Mucosa of rectum (tissue), 2 donors: ENCODE measurements around the gene LMTK2.

Experiments
- H3K27ac ChIP-seq, 2 donors: one replicate each; pipeline ENCODE4 v1.7.0; 2013; ENCODE audit warnings: inconsistent platforms in 2 of 2, low read depth in 2 of 2, low read length in 2 of 2
- H3K27me3 ChIP-seq, 2 donors: one replicate each; pipeline ENCODE4 v1.7.0; 2013; ENCODE audit warnings: low read length in 2 of 2; ENCODE audit not compliant: control insufficient read depth in 2 of 2, insufficient read depth in 2 of 2
- H3K36me3 ChIP-seq, 2 donors: one replicate each; pipeline ENCODE4 v1.7.0; 2013; ENCODE audit warnings: low read length in 2 of 2; ENCODE audit not compliant: control insufficient read depth in 2 of 2, insufficient read depth in 2 of 2
- H3K4me1 ChIP-seq, 2 donors: one replicate each; pipeline ENCODE4 v1.7.0; 2013; ENCODE audit warnings: low read length in 2 of 2, mild to moderate bottlenecking in 1 of 2; ENCODE audit not compliant: control insufficient read depth in 2 of 2, insufficient read depth in 2 of 2
- H3K4me3 ChIP-seq, 2 donors: one replicate each; pipeline ENCODE4 v1.7.0; 2013; ENCODE audit warnings: low read length in 2 of 2
- H3K9ac ChIP-seq, 2 donors: one replicate each; pipeline ENCODE4 v1.7.0; 2013; ENCODE audit warnings: low read length in 2 of 2, low read depth in 1 of 2, mild to moderate bottlenecking in 1 of 2
- H3K9me3 ChIP-seq, 2 donors: one replicate each; pipeline ENCODE4 v1.7.0; 2013; ENCODE audit warnings: low read length in 2 of 2; ENCODE audit not compliant: control insufficient read depth in 2 of 2
- donor health status: healthy.
- donor health status: Normal muscosa, but diverticular disease.

The LMTK2 gene

DNA sequence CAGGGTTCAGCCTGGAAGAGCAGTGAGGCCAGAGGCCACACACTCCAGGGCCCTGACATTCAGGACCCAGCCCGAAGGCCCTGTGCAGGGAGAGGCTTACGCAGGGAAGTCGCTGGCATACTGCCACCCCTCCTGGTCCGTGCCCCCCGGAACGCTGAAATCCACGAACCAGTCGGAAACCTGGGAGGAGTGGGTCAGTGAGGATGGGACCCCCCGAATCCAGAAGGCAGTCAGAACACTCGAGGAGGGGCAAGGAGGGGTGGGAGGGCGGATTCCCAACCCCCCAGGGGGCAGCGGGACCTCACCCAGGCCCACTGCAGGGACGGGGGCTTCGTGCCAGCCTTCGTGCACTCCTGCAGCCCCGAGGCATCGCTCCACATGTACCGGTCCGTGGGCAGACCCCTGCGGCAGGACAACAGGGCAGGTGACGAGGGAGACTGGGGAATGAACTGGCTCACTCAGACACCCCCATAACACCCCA, 118.1 kb downstream of the LMTK2 start:
- H3K27ac ChIP-seq, result no peak overlapping the region
- no peaks in the 10 kb centered on the region for H3K9me3 ChIP-seq
- no peaks in the 10 kb centered on the region for H3K27me3 ChIP-seq
- H3K4me3 ChIP-seq, result no peak overlapping the region
- no peaks in the 10 kb centered on the region for H3K4me1 ChIP-seq
- H3K9ac ChIP-seq, result no peak overlapping the region
- peaks cover 14 to 24% of the 10 kb centered on the region in 2 donors for H3K36me3 ChIP-seq

DNA sequence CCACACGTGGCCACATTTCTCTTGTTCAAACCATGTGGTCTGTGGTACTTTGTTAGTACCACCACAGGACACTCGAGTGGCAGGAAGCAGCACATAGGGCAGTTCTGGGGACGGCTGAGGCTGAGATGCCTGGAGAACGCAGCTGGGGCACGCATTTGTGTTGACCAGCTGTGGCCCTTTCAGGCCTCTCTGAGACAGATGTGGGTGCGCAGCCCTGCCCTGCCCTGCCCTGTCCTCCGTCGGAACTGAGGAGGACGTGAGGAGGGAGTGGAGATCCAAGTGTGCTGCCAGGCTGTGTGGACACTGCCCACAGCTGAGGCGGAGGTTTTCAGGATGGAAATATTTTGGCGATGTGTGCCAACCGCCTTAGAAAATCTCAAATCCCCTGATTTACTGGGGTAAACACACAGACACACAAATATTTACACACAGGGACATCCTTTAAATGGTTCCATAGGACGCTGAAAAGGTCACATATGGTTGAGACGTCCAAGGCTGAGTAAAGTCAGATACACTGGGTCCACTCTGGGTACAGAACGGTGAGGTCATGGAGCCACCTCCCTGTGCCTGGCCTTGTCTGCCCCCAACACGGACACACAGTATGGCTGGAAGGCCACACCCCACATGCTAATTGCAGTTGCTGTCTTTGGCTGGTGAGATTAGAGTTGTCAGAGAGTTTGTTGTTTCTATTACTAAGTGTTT, 119.4 kb downstream of the LMTK2 start:
- no peak overlapping the region for H3K9ac ChIP-seq
- H3K9me3 ChIP-seq, result no peaks in the 10 kb centered on the region
- H3K27ac ChIP-seq, result no peak overlapping the region
- H3K4me1 ChIP-seq, result no peaks in the 10 kb centered on the region
- peaks cover 16 to 24% of the 10 kb centered on the region in 2 donors for H3K36me3 ChIP-seq
- H3K27me3 ChIP-seq, result no peaks in the 10 kb centered on the region
- no peak overlapping the region for H3K4me3 ChIP-seq

DNA sequence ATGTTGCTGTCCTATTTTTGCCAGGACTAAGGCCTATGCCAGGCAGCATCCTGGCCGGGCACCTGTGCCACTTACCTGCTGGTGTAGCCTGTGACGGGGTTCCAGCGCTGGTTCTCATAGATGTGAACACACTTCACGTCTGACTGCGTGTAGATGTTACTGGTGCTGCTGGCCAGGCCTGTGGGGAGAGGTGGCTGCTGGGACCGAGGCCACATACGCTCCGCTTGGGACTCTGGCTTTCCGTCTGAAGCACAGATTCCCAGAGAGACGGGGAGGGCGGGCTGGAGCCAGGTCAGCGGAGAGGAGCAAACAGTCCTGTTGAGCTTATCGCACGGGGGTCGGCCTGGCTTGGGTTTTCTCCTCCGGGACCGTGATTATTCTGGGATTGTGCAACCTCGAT, 121.3 kb downstream of the LMTK2 start:
- Histone ChIP-seq H3K4me1 (no peaks in the 10 kb centered on the region), H3K4me3 (no peak overlapping the region), H3K9ac (no peak overlapping the region), H3K36me3 (peaks cover 13 to 24% of the 10 kb centered on the region in 2 donors), H3K27me3 (no peaks in the 10 kb centered on the region), H3K9me3 (no peaks in the 10 kb centered on the region), H3K27ac (no peak overlapping the region)

DNA sequence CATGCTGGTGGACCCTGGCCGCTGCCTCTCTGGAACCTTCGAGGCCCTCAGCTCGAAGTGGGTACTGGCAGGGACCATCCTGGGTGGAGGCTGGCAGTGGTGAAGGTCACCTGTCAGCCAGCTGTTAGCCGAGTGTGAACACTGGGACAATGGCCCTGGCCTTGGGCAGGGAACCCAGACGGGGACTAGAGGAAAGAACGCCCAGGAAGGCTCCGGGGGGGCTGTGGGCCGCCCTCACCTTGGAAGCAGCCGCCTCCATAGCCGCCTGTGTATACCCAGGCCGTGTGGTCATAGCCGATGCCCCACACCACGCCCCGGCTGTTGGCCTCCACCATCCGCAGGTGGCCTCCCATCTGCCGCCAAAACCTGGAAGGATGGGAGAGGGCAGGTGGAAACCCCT, 122.1 kb downstream of the LMTK2 start:
- Histone ChIP-seq H3K36me3 (peaks cover 13 to 24% of the 10 kb centered on the region in 2 donors), H3K4me1 (no peaks in the 10 kb centered on the region), H3K9ac (no peak overlapping the region), H3K27ac (no peak overlapping the region), H3K27me3 (no peaks in the 10 kb centered on the region), H3K4me3 (no peak overlapping the region), H3K9me3 (no peaks in the 10 kb centered on the region)

DNA sequence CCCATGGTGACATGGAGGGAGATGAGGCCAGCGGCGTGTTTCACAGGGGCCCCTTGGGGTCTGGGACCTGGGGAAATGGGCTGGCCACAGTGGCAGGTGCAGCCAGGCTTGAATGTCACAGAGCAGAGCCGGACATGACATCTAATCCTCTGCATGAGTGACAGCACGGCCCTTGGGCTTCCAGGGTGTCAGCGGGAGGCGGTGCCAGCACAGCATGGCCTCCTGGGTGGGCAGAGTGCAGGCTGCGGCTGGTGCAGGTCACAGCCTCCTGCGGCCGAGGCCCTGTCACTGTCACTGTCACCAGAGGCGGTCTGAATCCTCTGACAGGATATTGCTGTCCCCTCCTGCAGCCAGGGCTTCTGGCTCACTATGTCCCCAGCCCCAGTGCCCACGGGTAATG, 122.8 kb downstream of the LMTK2 start:
- Histone ChIP-seq H3K9ac (no peak overlapping the region), H3K27ac (no peak overlapping the region), H3K36me3 (peaks cover 13 to 24% of the 10 kb centered on the region in 2 donors)

DNA sequence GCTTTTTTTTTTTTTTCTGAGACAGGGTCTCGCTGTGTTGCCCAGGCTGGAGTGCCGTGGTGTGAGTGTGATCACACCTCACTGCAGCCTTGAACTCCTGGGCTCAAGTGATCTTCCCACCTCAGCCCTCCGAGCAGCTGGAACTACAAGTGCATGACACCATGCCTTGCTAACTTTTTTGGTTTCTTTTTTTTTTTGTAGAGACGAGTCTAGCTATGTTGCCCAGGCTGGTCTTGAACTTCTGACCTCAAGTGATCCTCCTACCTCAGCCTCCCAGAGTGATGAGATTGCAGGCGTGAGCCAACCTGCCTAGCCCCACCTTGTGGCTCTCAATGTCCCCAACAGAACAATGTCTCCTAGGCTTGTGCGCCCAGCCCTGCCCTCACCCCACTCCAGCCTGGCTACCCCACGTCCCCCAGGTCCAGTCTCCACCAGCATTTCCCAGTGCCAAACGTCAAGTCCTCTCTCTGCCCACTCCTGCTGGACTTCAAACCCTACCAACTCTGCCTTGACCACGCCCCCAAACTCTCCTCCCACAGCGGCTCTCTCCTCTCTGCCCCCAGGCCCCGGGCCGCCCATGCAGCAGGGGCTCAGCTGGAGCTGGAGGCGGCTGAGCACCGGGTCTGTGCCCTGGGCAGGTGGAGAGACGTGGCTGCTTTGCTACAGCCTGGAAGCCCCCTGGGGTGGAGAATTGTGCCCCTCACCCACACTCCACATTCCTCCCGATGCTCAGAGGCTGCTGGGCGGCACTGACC, 123.5 kb downstream of the LMTK2 start:
- H3K9ac ChIP-seq, result no peak overlapping the region
- no peaks in the 10 kb centered on the region for H3K9me3 ChIP-seq
- H3K4me3 ChIP-seq, result no peak overlapping the region
- H3K27ac ChIP-seq, result no peak overlapping the region
- no peaks in the 10 kb centered on the region for H3K4me1 ChIP-seq
- H3K27me3 ChIP-seq, result no peaks in the 10 kb centered on the region
- peaks cover 15 to 24% of the 10 kb centered on the region in 2 donors for H3K36me3 ChIP-seq

More for the DNA sequence above, 122.8 kb downstream of the LMTK2 start:
- H3K27me3 ChIP-seq, result no peaks in the 10 kb centered on the region
- H3K9me3 ChIP-seq, result no peaks in the 10 kb centered on the region
- H3K4me3 ChIP-seq, result no peak overlapping the region
- no peaks in the 10 kb centered on the region for H3K4me1 ChIP-seq

DNA sequence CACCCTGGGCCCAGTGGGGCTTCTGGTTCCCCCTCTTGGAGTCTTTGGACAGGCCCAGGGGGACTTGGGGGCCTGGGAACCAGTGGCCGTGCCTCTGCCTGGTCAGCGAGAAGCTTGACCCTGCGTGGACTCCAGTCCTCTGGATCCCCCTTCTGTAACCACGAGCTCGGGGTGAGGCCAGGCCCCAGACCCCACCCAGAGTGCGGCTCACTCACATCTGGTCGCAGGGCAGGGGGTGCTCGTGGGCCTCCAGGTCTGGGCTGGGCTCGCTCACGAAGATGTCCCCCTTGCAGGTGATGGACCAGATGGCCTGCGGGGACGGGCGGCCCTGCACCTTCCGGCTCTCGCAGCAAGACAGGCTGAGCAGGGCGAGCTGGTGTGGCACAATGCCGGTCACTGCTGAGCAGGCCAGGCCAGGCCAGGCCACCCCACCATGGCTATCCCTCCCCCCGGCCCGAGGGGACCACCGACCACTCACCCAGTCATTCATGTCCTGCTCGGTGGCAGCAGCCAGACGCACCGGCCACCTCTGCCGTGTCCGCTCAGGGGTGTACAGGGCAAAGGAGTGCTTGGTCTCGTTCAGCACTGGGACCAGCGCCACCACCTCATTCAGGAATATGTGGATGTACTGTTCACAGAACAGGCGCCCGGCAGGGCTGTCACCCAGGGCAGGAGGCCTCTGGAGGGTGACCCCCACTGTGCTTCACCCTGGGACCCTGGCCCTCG, 124.2 kb downstream of the LMTK2 start:
- H3K36me3 ChIP-seq, result peaks cover 15 to 21% of the 10 kb centered on the region in 2 donors
- H3K9ac ChIP-seq, result no peak overlapping the region
- no peak overlapping the region for H3K4me3 ChIP-seq
- H3K27me3 ChIP-seq, result no peaks in the 10 kb centered on the region
- H3K4me1 ChIP-seq, result no peaks in the 10 kb centered on the region
- no peak overlapping the region for H3K27ac ChIP-seq
- no peaks in the 10 kb centered on the region for H3K9me3 ChIP-seq

DNA sequence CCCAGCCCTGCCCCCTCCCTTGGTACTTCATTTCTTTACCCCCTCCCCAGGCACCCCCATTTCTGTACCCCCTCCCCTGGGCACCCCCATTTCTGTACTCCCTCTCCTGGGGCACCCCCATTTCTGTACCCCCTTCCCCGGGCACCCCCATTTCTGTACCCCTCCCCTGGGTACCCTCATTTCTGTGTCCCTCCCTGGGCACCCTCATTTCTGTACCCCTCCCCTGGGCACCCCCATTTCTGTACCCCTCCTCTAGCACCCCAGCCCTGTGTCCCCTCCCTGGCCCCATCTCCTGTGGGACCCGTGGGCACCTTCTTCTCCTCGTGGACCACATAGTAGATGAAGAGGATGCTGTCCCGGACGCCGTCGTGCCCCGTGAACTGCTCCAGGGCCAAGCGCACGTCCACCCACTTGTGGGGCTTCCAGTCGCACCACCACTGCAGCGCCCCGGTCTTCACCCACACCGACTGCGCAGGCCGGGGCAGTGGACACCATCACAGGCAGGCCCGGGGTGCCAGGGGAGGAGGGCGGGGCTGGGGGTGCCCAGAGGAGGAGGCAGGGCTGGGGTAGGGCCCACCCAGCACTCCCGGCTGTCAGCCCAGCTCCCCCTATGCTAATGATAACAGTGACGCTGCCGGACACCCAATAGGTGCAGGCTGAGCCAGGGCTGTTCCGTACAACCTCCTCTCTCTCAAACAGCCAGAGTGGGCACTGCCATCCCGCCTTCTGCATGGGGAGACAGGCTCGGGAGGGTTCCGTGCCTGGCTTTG, 125.0 kb downstream of the LMTK2 start:
- Histone ChIP-seq H3K27ac (no peak overlapping the region), H3K9me3 (no peaks in the 10 kb centered on the region), H3K4me3 (no peak overlapping the region), H3K36me3 (peaks cover 11 to 19% of the 10 kb centered on the region in 2 donors), H3K27me3 (no peaks in the 10 kb centered on the region), H3K4me1 (no peaks in the 10 kb centered on the region), H3K9ac (no peak overlapping the region)

DNA sequence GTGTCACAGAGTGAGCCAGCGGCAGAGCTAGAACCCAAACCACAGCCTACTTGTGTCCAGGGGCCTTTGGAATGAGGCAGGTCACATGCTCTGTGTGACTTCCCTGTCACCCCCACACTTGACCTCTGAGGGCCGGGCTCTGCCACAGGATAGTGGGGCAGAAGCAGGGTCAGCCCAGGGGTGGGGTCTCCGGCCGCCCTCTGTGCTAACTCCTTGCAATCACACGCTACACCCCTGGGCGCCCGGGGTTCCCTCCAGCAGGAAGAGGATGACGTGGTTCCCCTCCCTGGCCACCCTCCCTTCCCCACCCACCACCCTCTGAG, 125.6 kb downstream of the LMTK2 start:
- H3K27me3 ChIP-seq, result no peaks in the 10 kb centered on the region
- H3K36me3 ChIP-seq, result peaks cover 11 to 19% of the 10 kb centered on the region in 2 donors
- no peak overlapping the region for H3K9ac ChIP-seq
- no peaks in the 10 kb centered on the region for H3K9me3 ChIP-seq
- no peak overlapping the region for H3K4me3 ChIP-seq
- no peaks in the 10 kb centered on the region for H3K4me1 ChIP-seq
- no peak overlapping the region for H3K27ac ChIP-seq
